GM10248 (cell line): ENCODE data around the gene ACTMAP.

Experiments
- CTCF ChIA-PET: fragments of 300-600 bp; sonication (Branson Sonifier 250); formaldehyde crosslinking; extraction: SDS; loops from one replicate; lab custom pipeline; 2021; ENCODE audit warnings: antibody characterized with exemption; lab: Yijun Ruan, JAX
- POLR2A ChIA-PET: fragments of 350-650 bp; sonication (Branson Sonifier 250); formaldehyde crosslinking; extraction: SDS; loops from one replicate; lab custom pipeline; 2020; ENCODE audit warnings: antibody characterized with exemption; lab: Yijun Ruan, JAX
- DNase-seq: peaks from one replicate; pipeline ENCODE4 v3.0.0; 2012; ENCODE audit errors: extremely low spot score
- CTCF ChIP-seq: IDR thresholded peaks from 2 replicates; pipeline ENCODE4 v1.5.1; 2012; ENCODE audit warnings: mild to moderate bottlenecking, low read depth; ENCODE audit errors: extremely low read depth, missing control alignments, control extremely low read depth

The ACTMAP gene

GRCh38 chr19:40783711-40784110 is 33.4 kb upstream of the ACTMAP start:
- ChIA-PET CTCF (no interaction called here), POLR2A (no interaction called here)
- no peak for TF ChIP-seq CTCF
- DNase-seq, result no peak

DNA sequence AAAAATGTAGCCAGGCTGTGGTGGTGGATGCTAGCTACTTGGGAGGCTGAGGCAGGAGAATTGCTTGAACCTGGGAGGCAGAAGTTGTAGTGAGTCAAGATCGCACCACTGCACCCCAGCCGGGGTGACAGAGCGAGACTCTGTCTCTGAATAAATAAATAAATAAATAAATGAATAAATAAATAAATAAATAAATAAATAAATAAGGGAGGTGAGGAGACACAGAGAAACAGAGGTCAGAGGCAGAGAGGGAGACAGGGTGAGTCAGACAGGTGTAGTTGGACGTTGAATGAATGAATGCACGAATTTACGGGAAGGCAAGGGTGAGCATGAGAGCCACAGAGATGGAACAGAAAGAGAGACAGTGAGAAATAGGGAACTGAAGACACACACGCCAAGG is 30.9 kb upstream of the ACTMAP start:
- CTCF ChIA-PET, result interaction anchor here (1.4 kb wide), 1 partner anchor 25 kb away, joined by 6 read pairs; no protein-coding TSS in a partner anchor
- POLR2A ChIA-PET, result interaction anchor here (0.6 kb wide), 1 partner anchor 11 kb away, joined by 8 read pairs; no protein-coding TSS in a partner anchor
- TF ChIP-seq CTCF, result no peak
- DNase-seq, result no peak

GRCh38 chr19:40780582-40780981 is 30.3 kb upstream of the ACTMAP start:
- ChIA-PET CTCF (interaction anchor here (0.9 to 1.4 kb wide), 3 partner anchors 16 to 146 kb away, joined by 3 to 6 read pairs (median 3); no protein-coding TSS in a partner anchor), POLR2A (no interaction called here)
- no peak for DNase-seq
- TF ChIP-seq CTCF, result no peak

GRCh38 chr19:40778706-40779284 is 28.5 kb upstream of the ACTMAP start:
- POLR2A ChIA-PET, result interaction anchor here (0.6 to 3.1 kb wide), 10 partner anchors 8 to 511 kb away, joined by 3 to 35 read pairs (median 4); partner anchors contain the start of genes ACTMAP, COQ8B, EGLN2 and ITPKC
- CTCF ChIA-PET, result interaction anchor here (0.9 to 3.7 kb wide), 12 partner anchors 11 to 574 kb away, joined by 3 to 23 read pairs (median 5); partner anchors contain the start of gene EGLN2
- TF ChIP-seq CTCF, result no peak
- no peak for DNase-seq

GRCh38 chr19:40777937-40778705 is 27.8 kb upstream of the ACTMAP start, which contains the start of gene RAB4B:
Gene RAB4B (plus strand): TSS chr19:40778247. CDS start chr19:40778376, 129 bp downstream.
- POLR2A ChIA-PET, result interaction anchor here (0.7 to 3.1 kb wide), 15 partner anchors 8 to 485 kb away, joined by 3 to 35 read pairs (median 4); partner anchors contain the start of genes ACTMAP, COQ8B, EGLN2 and ITPKC
- TF ChIP-seq CTCF, result no peak
- CTCF ChIA-PET, result interaction anchor here (0.8 to 3.7 kb wide), 16 partner anchors 11 to 357 kb away, joined by 3 to 23 read pairs (median 5); partner anchors contain the start of genes ACTMAP, EGLN2 and SNRPA
- DNase-seq, result peak; percentile 95

GRCh38 chr19:40777645-40777936 is 27.3 kb upstream of the ACTMAP start:
- TF ChIP-seq CTCF, result no peak
- ChIA-PET POLR2A (interaction anchor here (0.7 to 3.1 kb wide), 9 partner anchors 9 to 486 kb away, joined by 3 to 35 read pairs (median 5); partner anchors contain the start of genes ACTMAP, EGLN2 and SNRPA), CTCF (interaction anchor here (0.8 to 3.7 kb wide), 9 partner anchors 20 to 143 kb away, joined by 3 to 23 read pairs (median 7); partner anchors contain the start of genes ACTMAP, EGLN2 and SNRPA)
- no peak for DNase-seq
